HEK293 (cell line): ENCODE data around the gene TNFRSF9.

Experiments used
- CTCF ChIA-PET: fragments of 350-600 bp; formaldehyde crosslinking; extraction: SDS; loops from one replicate; lab custom pipeline; 2021; ENCODE audit warnings: antibody characterized with exemption; lab: Yijun Ruan, JAX
- POLR2A ChIA-PET: fragments of 300-600 bp; formaldehyde crosslinking; extraction: SDS; loops from one replicate; lab custom pipeline; 2020; ENCODE audit warnings: antibody characterized with exemption, inconsistent platforms; lab: Yijun Ruan, JAX
- H3K27ac ChIP-seq: fragments of 200-500 bp; sonication (Bioruptor generic); 2 replicates; pipeline ENCODE4 v1.5.1; 2014; ENCODE audit warnings: low read depth, low read length, control low read depth, inconsistent platforms; ENCODE audit errors: extremely low read depth
- H3K36me3 ChIP-seq, 2 experiments: fragments of 200-500 bp in 1 of 2; sonication (Bioruptor generic) in 1 of 2; 1 replicate in 1 of 2; 2 replicates in 1 of 2; pipeline ENCODE4 v1.5.1; 2014 to 2017; ENCODE audit warnings: inconsistent platforms in 2 of 2, low read length in 2 of 2; ENCODE audit not compliant: control insufficient read depth in 2 of 2, insufficient read depth in 1 of 2
- H3K4me1 ChIP-seq: fragments of 200-500 bp; sonication (Bioruptor generic); 2 replicates; pipeline ENCODE4 v1.5.1; 2014; ENCODE audit warnings: mild to moderate bottlenecking, low read length, inconsistent platforms; ENCODE audit not compliant: control insufficient read depth, insufficient read depth
- H3K4me3 ChIP-seq: 2 replicates; pipeline ENCODE4 v1.5.1; 2011; ENCODE audit warnings: low read depth, mild to moderate bottlenecking, control low read depth, low read length, moderate library complexity
- H3K9me3 ChIP-seq: fragments of 200-500 bp; sonication (Bioruptor generic); 2 replicates; pipeline ENCODE4 v1.5.1; 2014; ENCODE audit warnings: low read depth, low read length, inconsistent platforms; ENCODE audit not compliant: control insufficient read depth, insufficient read depth
- SP2 ChIP-seq: fragments of 450-650 bp; formaldehyde crosslinking; IDR thresholded peaks from 2 replicates; pipeline ENCODE4 v1.5.1; 2016; ENCODE audit warnings: missing biosample characterization, missing genetic modification characterization
- WT1 ChIP-seq: fragments of 450-650 bp; formaldehyde crosslinking; IDR thresholded peaks from 2 replicates; pipeline ENCODE4 v1.5.1; 2016; ENCODE audit warnings: missing biosample characterization, missing genetic modification characterization
- ZEB2 ChIP-seq: fragments of 450-650 bp; formaldehyde crosslinking; IDR thresholded peaks from 2 replicates; pipeline ENCODE4 v1.5.1; 2016; ENCODE audit warnings: missing biosample characterization, missing genetic modification characterization
- ZNF148 ChIP-seq: fragments of 450-650 bp; formaldehyde crosslinking; IDR thresholded peaks from 2 replicates; pipeline ENCODE4 v1.5.0; 2017; ENCODE audit warnings: missing biosample characterization, missing genetic modification characterization, borderline replicate concordance
- ZNF157 ChIP-seq: fragments of 450-650 bp; formaldehyde crosslinking; IDR thresholded peaks from 2 replicates; pipeline ENCODE4 v1.5.1; 2016; ENCODE audit warnings: missing biosample characterization, missing genetic modification characterization
- ZNF16 ChIP-seq: fragments of 450-650 bp; formaldehyde crosslinking; IDR thresholded peaks from 2 replicates; pipeline ENCODE4 v1.5.1; 2016; ENCODE audit warnings: low read depth, missing biosample characterization, missing genetic modification characterization
- ZNF175 ChIP-seq: fragments of 450-650 bp; formaldehyde crosslinking; IDR thresholded peaks from 2 replicates; pipeline ENCODE4 v1.5.1; 2016; ENCODE audit warnings: missing biosample characterization, missing genetic modification characterization
- ZNF24 ChIP-seq: fragments of 450-650 bp; formaldehyde crosslinking; IDR thresholded peaks from 2 replicates; pipeline ENCODE4 v1.5.1; 2016; ENCODE audit warnings: missing biosample characterization, missing genetic modification characterization
- ZNF521 ChIP-seq: fragments of 450-650 bp; formaldehyde crosslinking; IDR thresholded peaks from 2 replicates; pipeline ENCODE4 v1.5.1; 2017; ENCODE audit warnings: missing biosample characterization, mild to moderate bottlenecking, missing genetic modification characterization
- ZNF544 ChIP-seq: fragments of 450-650 bp; formaldehyde crosslinking; IDR thresholded peaks from 2 replicates; pipeline ENCODE4 v1.5.0; 2017; ENCODE audit warnings: missing biosample characterization, missing genetic modification characterization
- ZNF610 ChIP-seq: fragments of 450-650 bp; formaldehyde crosslinking; IDR thresholded peaks from 2 replicates; pipeline ENCODE4 v1.5.1; 2016; ENCODE audit warnings: missing biosample characterization, missing genetic modification characterization, borderline replicate concordance
- ZNF626 ChIP-seq: fragments of 450-650 bp; sonication (Bioruptor Pico); formaldehyde crosslinking; IDR thresholded peaks from 2 replicates; pipeline ENCODE4 v1.5.1; 2018; ENCODE audit warnings: missing biosample characterization, missing genetic modification characterization, inconsistent platforms
- ZNF660 ChIP-seq: fragments of 450-650 bp; IDR thresholded peaks from 2 replicates; pipeline ENCODE4 v1.5.1; 2018; ENCODE audit warnings: missing biosample characterization, mild to moderate bottlenecking, missing genetic modification characterization
- ZNF707 ChIP-seq: fragments of 450-650 bp; formaldehyde crosslinking; IDR thresholded peaks from 2 replicates; pipeline ENCODE4 v1.5.1; 2016; ENCODE audit warnings: missing biosample characterization, missing genetic modification characterization
- ZNF792 ChIP-seq: fragments of 450-650 bp; formaldehyde crosslinking; IDR thresholded peaks from 2 replicates; pipeline ENCODE4 v1.5.1; 2016; ENCODE audit warnings: missing biosample characterization, missing genetic modification characterization
- ZSCAN23 ChIP-seq: fragments of 450-650 bp; formaldehyde crosslinking; IDR thresholded peaks from 2 replicates; pipeline ENCODE4 v1.5.1; 2016; ENCODE audit warnings: missing biosample characterization, missing genetic modification characterization
- TF ChIP-seq, protein P1 (sequence below): fragments of 450-650 bp; formaldehyde crosslinking; IDR thresholded peaks from 2 replicates; pipeline ENCODE4 v1.5.1; 2016; ENCODE audit warnings: missing biosample characterization, missing genetic modification characterization, borderline replicate concordance
- TF ChIP-seq, protein P2 (sequence below): fragments of 450-650 bp; formaldehyde crosslinking; IDR thresholded peaks from 2 replicates; pipeline ENCODE4 v1.5.1; 2016; ENCODE audit warnings: missing biosample characterization, missing genetic modification characterization
- TF ChIP-seq, protein P3 (sequence below): fragments of 450-650 bp; IDR thresholded peaks from 2 replicates; pipeline ENCODE4 v1.5.1; 2018; ENCODE audit warnings: missing biosample characterization, mild to moderate bottlenecking, missing genetic modification characterization

The TNFRSF9 gene

DNA sequence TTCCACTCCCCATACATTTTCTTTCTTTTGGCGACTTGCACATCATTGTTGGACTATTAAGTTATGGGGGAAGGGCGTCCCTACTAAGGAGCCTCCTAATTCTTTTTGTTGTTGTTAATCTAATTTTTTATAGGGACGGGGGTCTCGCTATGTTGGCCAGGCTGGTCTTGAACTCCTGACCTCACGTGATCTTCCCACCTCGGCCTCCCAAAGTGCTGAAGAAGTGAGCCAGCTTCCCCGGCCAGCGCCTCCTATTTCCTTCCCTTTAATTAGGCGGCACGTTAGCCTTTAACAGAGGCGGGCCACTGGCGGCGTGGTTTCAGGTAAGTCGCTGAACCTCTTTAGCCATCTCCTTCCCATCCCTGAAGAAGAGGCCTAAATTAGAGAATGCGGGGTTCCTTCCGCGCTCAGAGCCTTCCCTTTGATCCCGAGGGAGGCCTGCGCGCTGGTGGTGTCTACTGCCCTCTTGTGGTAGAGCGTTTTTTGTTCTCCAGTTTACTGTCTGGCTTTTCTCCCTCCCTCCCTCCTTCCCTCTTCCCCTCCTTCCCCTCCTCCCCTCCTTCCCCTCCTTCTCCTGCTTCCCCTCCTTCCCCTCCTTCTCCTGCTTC lies 38.1 kb downstream of the TNFRSF9 start (continued):
- TF ChIP-seq ZSCAN23 (no peak), ZNF610 (tag by site-specific recombination) (no peak), SP2 (tag by site-specific recombination) (no peak), ZNF626 (no peak), ZEB2 (tag by site-specific recombination) (0 out of 2 replicates have a peak, but pooled peaks have one; percentile 46), ZNF24 (tag by site-specific recombination) (0 out of 2 replicates have a peak, but pooled peaks have one; percentile 37), WT1 (tag by site-specific recombination) (0 out of 2 replicates have a peak, but pooled peaks have one; percentile 48), ZNF148 (tag by site-specific recombination) (no peak), ZNF707 (tag by site-specific recombination) (no peak)

- no peaks in the 10 kb centered on the region for H3K36me3 ChIP-seq
- no peaks in the 10 kb centered on the region for H3K9me3 ChIP-seq
- TF ChIP-seq ZNF792 (tag by site-specific recombination) (no peak), ZNF544 (tag by site-specific recombination) (no peak), ZNF157 (tag by site-specific recombination) (no peak), ZNF660 (no peak), ZNF16 (no peak), ZNF521 (tag by site-specific recombination) (no peak), ZNF175 (tag by site-specific recombination) (no peak)
- TF ChIP-seq, protein P1, sequence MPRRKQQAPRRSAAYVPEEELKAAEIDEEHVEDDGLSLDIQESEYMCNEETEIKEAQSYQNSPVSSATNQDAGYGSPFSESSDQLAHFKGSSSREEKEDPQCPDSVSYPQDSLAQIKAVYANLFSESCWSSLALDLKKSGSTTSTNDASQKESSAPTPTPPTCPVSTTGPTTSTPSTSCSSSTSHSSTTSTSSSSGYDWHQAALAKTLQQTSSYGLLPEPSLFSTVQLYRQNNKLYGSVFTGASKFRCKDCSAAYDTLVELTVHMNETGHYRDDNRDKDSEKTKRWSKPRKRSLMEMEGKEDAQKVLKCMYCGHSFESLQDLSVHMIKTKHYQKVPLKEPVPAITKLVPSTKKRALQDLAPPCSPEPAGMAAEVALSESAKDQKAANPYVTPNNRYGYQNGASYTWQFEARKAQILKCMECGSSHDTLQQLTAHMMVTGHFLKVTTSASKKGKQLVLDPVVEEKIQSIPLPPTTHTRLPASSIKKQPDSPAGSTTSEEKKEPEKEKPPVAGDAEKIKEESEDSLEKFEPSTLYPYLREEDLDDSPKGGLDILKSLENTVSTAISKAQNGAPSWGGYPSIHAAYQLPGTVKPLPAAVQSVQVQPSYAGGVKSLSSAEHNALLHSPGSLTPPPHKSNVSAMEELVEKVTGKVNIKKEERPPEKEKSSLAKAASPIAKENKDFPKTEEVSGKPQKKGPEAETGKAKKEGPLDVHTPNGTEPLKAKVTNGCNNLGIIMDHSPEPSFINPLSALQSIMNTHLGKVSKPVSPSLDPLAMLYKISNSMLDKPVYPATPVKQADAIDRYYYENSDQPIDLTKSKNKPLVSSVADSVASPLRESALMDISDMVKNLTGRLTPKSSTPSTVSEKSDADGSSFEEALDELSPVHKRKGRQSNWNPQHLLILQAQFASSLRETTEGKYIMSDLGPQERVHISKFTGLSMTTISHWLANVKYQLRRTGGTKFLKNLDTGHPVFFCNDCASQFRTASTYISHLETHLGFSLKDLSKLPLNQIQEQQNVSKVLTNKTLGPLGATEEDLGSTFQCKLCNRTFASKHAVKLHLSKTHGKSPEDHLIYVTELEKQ (tag by site-specific recombination), result no peak
- TF ChIP-seq, protein P2, sequence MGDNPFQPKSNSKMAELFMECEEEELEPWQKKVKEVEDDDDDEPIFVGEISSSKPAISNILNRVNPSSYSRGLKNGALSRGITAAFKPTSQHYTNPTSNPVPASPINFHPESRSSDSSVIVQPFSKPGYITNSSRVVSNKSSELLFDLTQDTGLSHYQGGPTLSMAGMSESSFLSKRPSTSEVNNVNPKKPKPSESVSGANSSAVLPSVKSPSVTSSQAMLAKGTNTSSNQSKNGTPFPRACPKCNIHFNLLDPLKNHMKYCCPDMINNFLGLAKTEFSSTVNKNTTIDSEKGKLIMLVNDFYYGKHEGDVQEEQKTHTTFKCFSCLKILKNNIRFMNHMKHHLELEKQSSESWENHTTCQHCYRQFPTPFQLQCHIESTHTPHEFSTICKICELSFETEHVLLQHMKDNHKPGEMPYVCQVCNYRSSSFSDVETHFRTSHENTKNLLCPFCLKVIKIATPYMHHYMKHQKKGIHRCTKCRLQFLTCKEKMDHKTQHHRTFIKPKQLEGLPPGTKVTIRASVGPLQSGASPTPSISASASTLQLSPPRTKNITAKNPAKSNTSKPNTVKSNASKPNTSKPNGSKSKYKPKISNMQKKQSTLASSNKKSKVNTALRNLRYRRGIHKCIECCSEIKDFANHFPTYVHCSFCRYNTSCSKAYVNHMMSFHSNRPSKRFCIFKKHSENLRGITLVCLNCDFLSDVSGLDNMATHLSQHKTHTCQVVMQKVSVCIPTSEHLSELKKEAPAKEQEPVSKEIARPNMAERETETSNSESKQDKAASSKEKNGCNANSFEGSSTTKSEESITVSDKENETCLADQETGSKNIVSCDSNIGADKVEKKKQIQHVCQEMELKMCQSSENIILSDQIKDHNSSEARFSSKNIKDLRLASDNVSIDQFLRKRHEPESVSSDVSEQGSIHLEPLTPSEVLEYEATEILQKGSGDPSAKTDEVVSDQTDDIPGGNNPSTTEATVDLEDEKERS, result no peak
- TF ChIP-seq, protein P3, sequence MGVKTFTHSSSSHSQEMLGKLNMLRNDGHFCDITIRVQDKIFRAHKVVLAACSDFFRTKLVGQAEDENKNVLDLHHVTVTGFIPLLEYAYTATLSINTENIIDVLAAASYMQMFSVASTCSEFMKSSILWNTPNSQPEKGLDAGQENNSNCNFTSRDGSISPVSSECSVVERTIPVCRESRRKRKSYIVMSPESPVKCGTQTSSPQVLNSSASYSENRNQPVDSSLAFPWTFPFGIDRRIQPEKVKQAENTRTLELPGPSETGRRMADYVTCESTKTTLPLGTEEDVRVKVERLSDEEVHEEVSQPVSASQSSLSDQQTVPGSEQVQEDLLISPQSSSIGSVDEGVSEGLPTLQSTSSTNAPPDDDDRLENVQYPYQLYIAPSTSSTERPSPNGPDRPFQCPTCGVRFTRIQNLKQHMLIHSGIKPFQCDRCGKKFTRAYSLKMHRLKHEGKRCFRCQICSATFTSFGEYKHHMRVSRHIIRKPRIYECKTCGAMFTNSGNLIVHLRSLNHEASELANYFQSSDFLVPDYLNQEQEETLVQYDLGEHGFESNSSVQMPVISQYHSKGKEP (tag by site-specific recombination), result no peak
- POLR2A ChIA-PET, result no interaction called here
- H3K4me3 ChIP-seq, result no peak overlapping the region
- no peak overlapping the region for H3K27ac ChIP-seq
- CTCF ChIA-PET, result interaction anchor here (0.7 to 3.3 kb wide), 5 partner anchors 41 to 961 kb away, joined by 3 to 10 read pairs (median 4); partner anchors contain the start of gene TNFRSF9
- H3K4me1 ChIP-seq, result no peaks in the 10 kb centered on the region
Measured at GRCh38 chr1:7899741-7900140, 40.9 kb downstream of the TNFRSF9 start.
